Measurements from ENCODE around the gene TSHZ1.

DNA sequence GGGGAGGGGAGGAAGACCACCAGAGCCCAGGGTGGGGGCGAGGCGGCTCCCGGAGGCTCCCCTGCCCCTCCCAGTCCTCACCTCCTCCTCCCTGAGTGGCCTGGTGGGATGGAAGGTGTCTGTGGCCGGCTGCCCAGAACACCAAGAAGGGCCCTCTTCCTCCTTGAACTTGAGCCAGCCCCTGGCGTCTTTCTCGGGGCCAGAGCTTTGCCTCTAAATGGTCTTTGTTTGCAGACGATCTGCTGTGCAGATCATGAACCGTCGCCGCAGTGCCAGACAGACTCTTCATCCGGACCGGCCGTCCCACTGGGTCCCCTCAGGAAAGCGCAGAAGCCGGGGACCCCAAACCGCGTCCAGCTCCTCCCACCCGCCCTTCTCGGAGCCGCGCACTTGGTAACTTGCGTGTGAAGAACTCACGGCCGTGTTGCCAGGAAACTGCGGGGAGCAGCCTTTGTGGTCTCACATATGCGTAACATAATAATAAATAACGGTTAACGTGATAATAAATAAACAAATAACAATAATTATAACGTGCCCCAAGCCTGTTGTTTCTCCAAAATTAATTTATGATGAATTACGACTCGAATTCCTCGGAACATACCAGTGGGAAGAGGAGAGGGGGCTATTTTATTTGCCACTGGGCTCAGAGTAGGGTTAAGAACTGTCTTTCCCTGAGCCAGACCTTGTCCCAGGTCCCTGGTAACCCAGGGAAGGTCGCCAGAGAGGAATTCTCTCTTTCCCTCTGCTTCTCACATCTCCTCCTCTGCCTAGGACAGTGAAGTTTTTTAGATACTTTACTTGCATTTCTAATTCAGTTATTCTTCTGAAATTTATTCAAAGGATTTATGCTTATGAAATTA lies 42.6 kb upstream of the TSHZ1 start:
- TF ChIP-seq, protein P1, sequence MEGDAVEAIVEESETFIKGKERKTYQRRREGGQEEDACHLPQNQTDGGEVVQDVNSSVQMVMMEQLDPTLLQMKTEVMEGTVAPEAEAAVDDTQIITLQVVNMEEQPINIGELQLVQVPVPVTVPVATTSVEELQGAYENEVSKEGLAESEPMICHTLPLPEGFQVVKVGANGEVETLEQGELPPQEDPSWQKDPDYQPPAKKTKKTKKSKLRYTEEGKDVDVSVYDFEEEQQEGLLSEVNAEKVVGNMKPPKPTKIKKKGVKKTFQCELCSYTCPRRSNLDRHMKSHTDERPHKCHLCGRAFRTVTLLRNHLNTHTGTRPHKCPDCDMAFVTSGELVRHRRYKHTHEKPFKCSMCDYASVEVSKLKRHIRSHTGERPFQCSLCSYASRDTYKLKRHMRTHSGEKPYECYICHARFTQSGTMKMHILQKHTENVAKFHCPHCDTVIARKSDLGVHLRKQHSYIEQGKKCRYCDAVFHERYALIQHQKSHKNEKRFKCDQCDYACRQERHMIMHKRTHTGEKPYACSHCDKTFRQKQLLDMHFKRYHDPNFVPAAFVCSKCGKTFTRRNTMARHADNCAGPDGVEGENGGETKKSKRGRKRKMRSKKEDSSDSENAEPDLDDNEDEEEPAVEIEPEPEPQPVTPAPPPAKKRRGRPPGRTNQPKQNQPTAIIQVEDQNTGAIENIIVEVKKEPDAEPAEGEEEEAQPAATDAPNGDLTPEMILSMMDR (conservative IDR thresholded peaks at IDR 0.05), result no peak
- TF ChIP-seq EZH2 (IDR thresholded peaks at IDR 0.05; ENCODE audit: low read depth), result no peak

Measured in PC-9 (cell line).